Smooth muscle cell (in vitro differentiated cells): ENCODE measurements around the gene VMP1. TPM values are rescaled to one million over a fixed set of nuclear protein-coding genes. Genes with fewer than 3 reads are reported as not detected.

Experiments
- DNase-seq: peaks from one replicate; lab custom pipeline; 2025; ENCODE audit not compliant: unreplicated experiment; lab: John Stamatoyannopoulos, UW
- H2AFZ ChIP-seq: fragments of 200-600 bp; sonication (generic); 2 replicates; pipeline ENCODE4 v1.6.0; 2016; ENCODE audit warnings: antibody characterized with exemption, low read depth, mild to moderate bottlenecking
- H3F3A ChIP-seq: fragments of 200-600 bp; sonication (generic); 2 replicates; pipeline ENCODE4 v1.6.0; 2017; ENCODE audit warnings: antibody characterized with exemption, low read depth
- H3K27ac ChIP-seq: fragments of 200-600 bp; sonication (generic); 2 replicates; pipeline ENCODE4 v1.5.1; 2016; ENCODE audit warnings: low read depth, mild to moderate bottlenecking
- H3K27me3 ChIP-seq: fragments of 200-600 bp; sonication (generic); 2 replicates; pipeline ENCODE4 v1.6.1; 2016; ENCODE audit warnings: low read depth, mild to moderate bottlenecking
- H3K36me3 ChIP-seq: fragments of 200-600 bp; sonication (generic); 2 replicates; pipeline ENCODE4 v1.5.1; 2016; ENCODE audit warnings: low read depth
- H3K4me1 ChIP-seq: fragments of 200-600 bp; sonication (generic); 2 replicates; pipeline ENCODE4 v1.5.1; 2016; ENCODE audit warnings: low read depth
- H3K4me2 ChIP-seq: fragments of 200-600 bp; sonication (generic); 2 replicates; pipeline ENCODE4 v1.6.0; 2016; ENCODE audit warnings: mild to moderate bottlenecking
- H3K4me3 ChIP-seq: fragments of 200-600 bp; sonication (generic); 2 replicates; pipeline ENCODE4 v1.5.1; 2016; ENCODE audit warnings: mild to moderate bottlenecking
- H3K79me2 ChIP-seq: fragments of 200-600 bp; sonication (generic); 2 replicates; pipeline ENCODE4 v1.6.0; 2016; ENCODE audit warnings: low read depth, mild to moderate bottlenecking
- H3K9ac ChIP-seq: fragments of 200-600 bp; sonication (generic); 2 replicates; pipeline ENCODE4 v1.6.0; 2016; ENCODE audit warnings: low read depth
- H3K9me3 ChIP-seq: fragments of 200-600 bp; sonication (generic); replicated peaks from 2 replicates; pipeline ENCODE4 v1.5.1; 2016; ENCODE audit warnings: low read depth
- H4K20me1 ChIP-seq: fragments of 200-600 bp; sonication (generic); 2 replicates; pipeline ENCODE4 v1.6.0; 2016; ENCODE audit warnings: low read depth
- CTCF ChIP-seq: fragments of 200-600 bp; sonication (generic); IDR thresholded peaks from 2 replicates; pipeline ENCODE4 v1.5.1; 2017; ENCODE audit warnings: borderline replicate concordance, mild to moderate bottlenecking, antibody characterized with exemption; ENCODE audit not compliant: insufficient read depth, poor library complexity, severe bottlenecking
- WGBS: methylation state at CpG from one replicate; pipeline ENCODE4 v1.1.7; 2016; ENCODE audit warnings: low lambda C conversion rate; 5-methylcytosine and 5-hydroxymethylcytosine counted together
- polyA plus RNA-seq: library from polyadenylated mRNA; unstranded; fragments of >200 nt; fragmentation: Nextera tagmentation; extraction: Ambion mirVana; gene quantifications from 2 replicates; pipeline ENCODE4 v1.2.1, GENCODE V29; 2016
- total RNA-seq: library from RNA; depleted of rRNA; stranded (reverse); fragments of >200 nt; gene quantifications from 2 replicates; pipeline ENCODE4 v1.2.3, GENCODE V29; 2014

Gene VMP1
- total and polyA plus RNA-seq, 2 experiments from 2014 or later = 102 to 545 TPM

- TF ChIP-seq CTCF = no peak
- Histone ChIP-seq H3K4me3 (no peak overlapping the region), H3K36me3 (peaks cover 5% of the 10 kb centered on the region), H2AFZ (no peak overlapping the region), H3K9ac (no peak overlapping the region), H4K20me1 (no peaks in the 10 kb centered on the region), H3F3A (peaks cover 6% of the 10 kb centered on the region), H3K4me1 (no peaks in the 10 kb centered on the region), H3K79me2 (peaks cover 7% of the 10 kb centered on the region), H3K4me2 (no peak overlapping the region), H3K27me3 (no peaks in the 10 kb centered on the region), H3K9me3 (no peaks in the 10 kb centered on the region), H3K27ac (no peak overlapping the region)
- DNase-seq = no peak
- 97% methylated on average over 4 of the region's 4 CpGs for WGBS
These were observed 36.4 kb downstream of the VMP1 start for GRCh38 chr17:59743842-59744241.

- DNase-seq = no peak
- H3K79me2 ChIP-seq = peaks cover 17% of the 10 kb centered on the region
- H3K9me3 ChIP-seq = no peaks in the 10 kb centered on the region
- H3K27ac ChIP-seq = no peak overlapping the region
- H3K9ac ChIP-seq = no peak overlapping the region
- H2AFZ ChIP-seq = no peak overlapping the region
- H4K20me1 ChIP-seq = no peaks in the 10 kb centered on the region
- H3K4me1 ChIP-seq = no peaks in the 10 kb centered on the region
- no peak overlapping the region for H3K4me3 ChIP-seq
- no peak overlapping the region for H3K4me2 ChIP-seq
- WGBS = 92% methylated on average over 2 of the region's 2 CpGs
- peaks cover 6% of the 10 kb centered on the region for H3F3A ChIP-seq
- no peak for TF ChIP-seq CTCF
- H3K36me3 ChIP-seq = peaks cover 5% of the 10 kb centered on the region
- H3K27me3 ChIP-seq = no peaks in the 10 kb centered on the region
These were observed 37.6 kb downstream of the VMP1 start for GRCh38 chr17:59745040-59745439.

GRCh38 chr17:59746849-59747445, 39.5 kb downstream of the VMP1 start:
- peak; percentile 64 for TF ChIP-seq CTCF
- H3K36me3 ChIP-seq = peaks cover 5% of the 10 kb centered on the region
- no peaks in the 10 kb centered on the region for H4K20me1 ChIP-seq
- 97% methylated on average over 4 of the region's 4 CpGs for whole genome bisulfite sequencing
- no peaks in the 10 kb centered on the region for H3K4me1 ChIP-seq
- no peak overlapping the region for H3K27ac ChIP-seq
- no peaks in the 10 kb centered on the region for H3K27me3 ChIP-seq
- H3K9ac ChIP-seq = no peak overlapping the region
- H2AFZ ChIP-seq = no peak overlapping the region
- H3K79me2 ChIP-seq = peaks cover 24% of the 10 kb centered on the region
- no peaks in the 10 kb centered on the region for H3K9me3 ChIP-seq
- H3F3A ChIP-seq = peaks cover 10% of the 10 kb centered on the region
- no peak overlapping the region for H3K4me2 ChIP-seq
- no peak overlapping the region for H3K4me3 ChIP-seq
- DNase-seq = no peak

- DNase-seq = no peak
- H3F3A ChIP-seq = peaks cover 23% of the 10 kb centered on the region
- peaks cover 31% of the 10 kb centered on the region for H3K79me2 ChIP-seq
- no peaks in the 10 kb centered on the region for H4K20me1 ChIP-seq
- no peaks in the 10 kb centered on the region for H3K9me3 ChIP-seq
- H3K4me1 ChIP-seq = peaks cover under 1% of the 10 kb centered on the region
- no peak overlapping the region for H3K4me3 ChIP-seq
- no peak for TF ChIP-seq CTCF
- no peak overlapping the region for H3K4me2 ChIP-seq
- no peaks in the 10 kb centered on the region for H3K27me3 ChIP-seq
- H2AFZ ChIP-seq = no peak overlapping the region
- H3K27ac ChIP-seq = no peak overlapping the region
- H3K36me3 ChIP-seq = no peaks in the 10 kb centered on the region
- WGBS = 95% methylated on average over 1 of the region's 1 CpG
- no peak overlapping the region for H3K9ac ChIP-seq
These were observed 41.1 kb downstream of the VMP1 start for GRCh38 chr17:59748591-59748990.
